Sigmoid colon (tissue), 7 donors: ENCODE results near the gene ABCF1. TPM values are rescaled to one million over a fixed set of nuclear protein-coding genes. Genes with fewer than 3 reads are reported as not detected.

Experiments
- DNase-seq: peaks from one replicate; pipeline ENCODE4 v3.0.0-alpha.2; 2019
- H3K27ac ChIP-seq, 4 donors: fragments of 200-600 bp; sonication (generic); one replicate each; pipeline ENCODE4 v1.5.1; 2016 to 2019; ENCODE audit warnings: mild to moderate bottlenecking in 1 of 4
- H3K27me3 ChIP-seq, 3 donors: fragments of 200-600 bp; sonication (generic); one replicate each; pipeline ENCODE4 v1.5.1; 2019; ENCODE audit warnings: mild to moderate bottlenecking in 1 of 3
- H3K36me3 ChIP-seq, 4 donors: fragments of 200-600 bp; sonication (generic); one replicate each; pipeline ENCODE4 v1.5.1; 2016 to 2019
- H3K4me1 ChIP-seq, 4 donors: fragments of 200-600 bp; sonication (generic); one replicate each; pipeline ENCODE4 v1.5.1; 2017 to 2019
- H3K4me3 ChIP-seq, 4 donors: fragments of 200-600 bp; sonication (generic); one replicate each; pipeline ENCODE4 v1.5.1; 2017 to 2019; ENCODE audit warnings: mild to moderate bottlenecking in 2 of 4, moderate library complexity in 1 of 4
- H3K9me3 ChIP-seq, 4 donors: fragments of 200-600 bp in 3 of 4; sonication (generic) in 3 of 4; one replicate each; pipeline versions ENCODE4 v1.5.1 to v1.6.1; 2013 to 2019
- EP300 ChIP-seq, 4 donors: sonication (generic); formaldehyde crosslinking; IDR thresholded peaks; one replicate each; pipeline ENCODE4 v1.6.1; 2017; ENCODE audit warnings: antibody characterized with exemption in 4 of 4
- POLR2A ChIP-seq, 2 donors: fragments of 450-650 bp; IDR thresholded peaks; one replicate each; pipeline ENCODE4 v1.6.1; 2016; ENCODE audit warnings: antibody characterized with exemption in 2 of 2, mild to moderate bottlenecking in 2 of 2, moderate library complexity in 2 of 2
- POLR2AphosphoS5 ChIP-seq, 4 donors: sonication (generic); formaldehyde crosslinking; IDR thresholded peaks; one replicate each; pipeline ENCODE4 v1.6.1; 2017; ENCODE audit warnings: antibody characterized with exemption in 4 of 4
- WGBS, 2 donors: extraction: QIAGEN DNeasy Blood & Tissue Kit; methylation state at CpG; one replicate each; pipeline ENCODE4 v1.1.7; 2013; 5-methylcytosine and 5-hydroxymethylcytosine counted together
- intact Hi-C: fragments of 100-400 bp; cut with DNase I; formaldehyde crosslinking; loops from one replicate; pipeline ENCODE4 v1.15.1; 2023
- polyA plus RNA-seq, 3 donors: library from polyadenylated mRNA; stranded (reverse); fragments of 200-250 nt; gene quantifications; one replicate each; pipeline ENCODE4 v1.2.3, GENCODE V29; 2013
- total RNA-seq, 4 donors: library from RNA; depleted of rRNA; stranded (reverse); fragments of >200 nt; gene quantifications; one replicate each; pipeline ENCODE4 v1.1.0, GENCODE V29; 2016
- TF ChIP-seq, protein P1 (sequence below), 4 experiments: fragments of 450-650 bp in 3 of 4; fragments of 200-600 bp in 1 of 4; IDR thresholded peaks; one replicate each; pipeline ENCODE4 v1.5.1; 2016 to 2019; ENCODE audit warnings: antibody characterized with exemption in 4 of 4, mild to moderate bottlenecking in 3 of 4, moderate library complexity in 2 of 4
- donor health status: healthy with polysubstance abuse.
- donor health status: Bipolar disorder and iron deficiency.
- donor health status: healthy.

ABCF1 gene
- total and polyA plus RNA-seq, 7 donors, result 17.4 to 46.7 (median 31.4) TPM

DNA sequence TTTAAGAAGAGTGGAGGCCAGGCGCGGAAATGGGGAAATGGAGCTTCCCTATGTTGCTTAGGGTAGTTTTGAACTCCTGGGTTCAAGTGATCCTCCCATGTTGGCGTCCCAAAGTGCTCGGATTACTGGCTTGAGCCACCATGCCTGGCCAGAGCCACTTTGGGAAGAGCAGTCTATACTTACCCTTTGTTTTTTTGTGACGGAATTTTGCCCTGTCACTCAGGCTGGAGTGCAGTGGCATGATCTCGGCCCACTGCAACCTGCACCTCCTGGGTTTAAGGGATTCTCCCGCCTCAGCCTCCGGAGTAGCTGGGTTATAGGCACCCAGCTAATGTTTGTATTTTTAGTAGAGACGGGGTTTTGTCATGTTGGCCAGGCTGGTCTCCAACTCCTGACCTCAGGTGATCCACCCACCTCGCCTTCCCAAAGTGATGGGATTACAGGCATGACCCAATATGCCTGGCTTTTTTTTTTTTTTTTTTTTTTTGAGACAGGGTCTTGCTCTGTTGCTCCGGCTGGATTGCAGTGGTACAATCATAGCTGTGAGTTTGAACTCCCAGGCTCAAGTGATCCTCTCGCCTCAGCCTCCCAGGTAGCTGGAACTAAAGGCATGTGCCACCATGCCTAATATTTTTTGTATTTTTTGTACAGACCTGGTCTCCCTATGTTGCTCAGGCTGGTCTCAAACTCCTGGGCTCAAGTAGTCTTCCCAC is 27.8 kb downstream of the ABCF1 start:
- 80 to 81% methylated on average over 12 of the region's 12 CpGs for WGBS, 2 donors
- no peaks in the 10 kb centered on the region for H3K9me3 ChIP-seq
- H3K36me3 ChIP-seq, result peaks cover 34 to 45% (median 42%) of the 10 kb centered on the region in 4 donors
- no peak overlapping the region for H3K4me3 ChIP-seq
- TF ChIP-seq POLR2AphosphoS5 (IDR thresholded peaks at IDR 0.05), result peak in 1 of 4 donors; percentile 3
- no peak for TF ChIP-seq POLR2A (IDR thresholded peaks at IDR 0.05)
- no peaks in the 10 kb centered on the region for H3K27me3 ChIP-seq
- no peak overlapping the region for H3K27ac ChIP-seq
- no peaks in the 10 kb centered on the region for H3K4me1 ChIP-seq
- intact Hi-C loops, result loop anchor here (5.0 kb wide), 1 partner anchor 57 kb away; no protein-coding TSS in a partner anchor
- DNase-seq, result no peak

DNA sequence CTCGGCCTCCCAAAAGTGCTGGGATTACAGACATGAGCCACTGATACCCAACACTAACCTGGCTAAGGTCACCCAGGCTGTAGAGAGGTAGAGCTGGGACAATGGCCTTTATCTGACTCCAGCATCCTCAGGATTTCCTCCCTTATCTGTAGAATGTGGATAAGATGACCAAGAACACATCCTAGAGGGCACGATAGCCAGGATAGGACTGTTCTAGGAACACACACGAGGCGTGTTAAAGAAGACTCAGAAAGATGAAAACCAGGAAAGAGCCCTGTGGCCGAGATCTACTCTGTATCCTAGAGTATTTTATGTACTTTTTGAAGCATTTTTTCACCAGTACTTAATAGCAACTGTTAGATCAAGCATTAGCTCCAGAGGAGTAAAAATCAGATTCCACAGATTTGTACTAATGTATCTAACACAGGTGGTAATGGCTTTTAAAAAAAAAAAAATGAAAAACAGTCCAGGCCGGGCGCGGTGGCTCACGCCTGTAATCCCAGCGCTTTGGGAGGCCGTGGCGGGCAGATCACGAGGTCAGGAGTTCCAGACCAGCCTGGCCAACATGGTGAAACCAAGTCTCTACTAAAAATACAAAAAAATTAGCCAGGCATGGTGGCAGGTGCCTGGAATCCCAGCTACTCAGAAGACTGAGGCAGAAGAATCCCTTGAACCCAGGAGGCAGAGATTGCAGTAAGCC is 28.5 kb downstream of the ABCF1 start:
- Histone ChIP-seq H3K4me1 (no peaks in the 10 kb centered on the region), H3K36me3 (peaks cover 41 to 47% (median 44%) of the 10 kb centered on the region in 4 donors), H3K27me3 (no peaks in the 10 kb centered on the region), H3K4me3 (no peak overlapping the region), H3K27ac (no peak overlapping the region), H3K9me3 (no peaks in the 10 kb centered on the region)
- intact Hi-C loops, result loop anchor here (5.0 kb wide), 1 partner anchor 57 kb away; no protein-coding TSS in a partner anchor
- DNase-seq, result no peak
- 67 to 89% methylated on average over 13 of the region's 13 CpGs for WGBS, 2 donors
- TF ChIP-seq POLR2AphosphoS5 (IDR thresholded peaks at IDR 0.05), result peak in 2 of 4 donors; percentile 2 to 4
- TF ChIP-seq, protein P1, sequence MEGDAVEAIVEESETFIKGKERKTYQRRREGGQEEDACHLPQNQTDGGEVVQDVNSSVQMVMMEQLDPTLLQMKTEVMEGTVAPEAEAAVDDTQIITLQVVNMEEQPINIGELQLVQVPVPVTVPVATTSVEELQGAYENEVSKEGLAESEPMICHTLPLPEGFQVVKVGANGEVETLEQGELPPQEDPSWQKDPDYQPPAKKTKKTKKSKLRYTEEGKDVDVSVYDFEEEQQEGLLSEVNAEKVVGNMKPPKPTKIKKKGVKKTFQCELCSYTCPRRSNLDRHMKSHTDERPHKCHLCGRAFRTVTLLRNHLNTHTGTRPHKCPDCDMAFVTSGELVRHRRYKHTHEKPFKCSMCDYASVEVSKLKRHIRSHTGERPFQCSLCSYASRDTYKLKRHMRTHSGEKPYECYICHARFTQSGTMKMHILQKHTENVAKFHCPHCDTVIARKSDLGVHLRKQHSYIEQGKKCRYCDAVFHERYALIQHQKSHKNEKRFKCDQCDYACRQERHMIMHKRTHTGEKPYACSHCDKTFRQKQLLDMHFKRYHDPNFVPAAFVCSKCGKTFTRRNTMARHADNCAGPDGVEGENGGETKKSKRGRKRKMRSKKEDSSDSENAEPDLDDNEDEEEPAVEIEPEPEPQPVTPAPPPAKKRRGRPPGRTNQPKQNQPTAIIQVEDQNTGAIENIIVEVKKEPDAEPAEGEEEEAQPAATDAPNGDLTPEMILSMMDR (IDR thresholded peaks at IDR 0.05), result no peak

DNA sequence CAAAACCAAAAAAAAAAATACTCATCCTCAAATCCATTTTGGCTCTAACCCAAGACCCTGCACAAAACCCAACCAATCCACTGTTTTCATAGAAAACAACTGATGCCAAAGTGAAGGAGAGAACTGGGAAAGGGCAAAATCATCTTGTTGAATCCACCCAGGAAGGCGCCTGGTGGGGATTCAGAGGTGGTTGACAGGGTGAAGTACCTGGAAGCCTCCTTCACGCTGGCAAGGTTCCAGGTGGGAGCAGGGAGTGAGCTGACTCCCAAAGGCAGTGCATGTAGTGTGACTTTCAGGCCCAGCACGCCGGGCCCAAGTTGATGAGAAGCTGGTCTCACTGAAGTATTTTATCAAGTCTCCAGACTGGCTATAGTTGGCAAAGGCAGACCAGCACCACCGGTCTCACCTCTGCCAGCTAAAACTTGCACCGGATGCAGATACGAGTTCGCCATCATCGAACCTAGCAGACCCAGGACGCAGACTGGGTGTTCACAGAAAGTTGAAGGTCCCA is 29.3 kb downstream of the ABCF1 start:
- WGBS, 2 donors, result 78 to 83% methylated on average over 10 of the region's 10 CpGs
- H3K27ac ChIP-seq, result no peak overlapping the region
- no peak for DNase-seq
- H3K4me1 ChIP-seq, result no peaks in the 10 kb centered on the region
- H3K4me3 ChIP-seq, result no peak overlapping the region
- TF ChIP-seq EP300 (IDR thresholded peaks at IDR 0.05) (no peak), POLR2AphosphoS5 (IDR thresholded peaks at IDR 0.05) (peak in 2 of 4 donors; percentile 11 to 15), POLR2A (IDR thresholded peaks at IDR 0.05) (no peak)
- TF ChIP-seq, protein P1 (IDR thresholded peaks at IDR 0.05), result no peak
- H3K9me3 ChIP-seq, result no peaks in the 10 kb centered on the region
- no peaks in the 10 kb centered on the region for H3K27me3 ChIP-seq
- H3K36me3 ChIP-seq, result peaks cover 48 to 52% (median 50%) of the 10 kb centered on the region in 4 donors
- intact Hi-C loops, result no loop called here

DNA sequence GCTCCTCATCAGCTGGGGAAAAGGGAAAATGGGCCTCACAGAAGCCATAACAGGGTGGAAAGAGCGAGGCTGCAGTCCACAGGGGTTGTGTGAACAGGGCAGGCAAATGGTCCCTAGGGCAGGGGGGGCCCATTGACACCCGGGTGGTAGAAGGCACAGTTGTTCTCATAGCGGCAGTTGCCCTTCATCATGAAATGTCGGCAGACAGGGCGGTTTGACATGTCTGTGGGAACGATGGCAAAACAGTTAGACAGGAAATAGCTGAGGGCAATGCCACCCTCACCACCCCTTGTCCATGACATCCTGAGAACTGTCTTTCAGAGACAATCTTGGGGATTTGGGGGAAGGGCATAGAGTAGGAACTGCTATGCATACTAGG is 30.2 kb downstream of the ABCF1 start:
- H3K9me3 ChIP-seq, result no peaks in the 10 kb centered on the region
- no peak overlapping the region for H3K27ac ChIP-seq
- TF ChIP-seq POLR2A (IDR thresholded peaks at IDR 0.05), result no peak
- peak in 1 of 4 donors; percentile 35 for TF ChIP-seq POLR2AphosphoS5 (IDR thresholded peaks at IDR 0.05)
- no peak for TF ChIP-seq EP300 (IDR thresholded peaks at IDR 0.05)
- TF ChIP-seq, protein P1 (IDR thresholded peaks at IDR 0.05), result no peak
- no peaks in the 10 kb centered on the region for H3K4me1 ChIP-seq
- intact Hi-C loops, result no loop called here
- no peaks in the 10 kb centered on the region for H3K27me3 ChIP-seq
- 67 to 72% methylated on average over 6 of the region's 6 CpGs for WGBS, 2 donors
- DNase-seq, result no peak
- H3K36me3 ChIP-seq, result peaks cover 57 to 61% (median 58%) of the 10 kb centered on the region in 4 donors
- H3K4me3 ChIP-seq, result no peak overlapping the region
